WTC11 (cell line): ENCODE measurements around the gene PCDHGA6. TPM values are rescaled to one million over a fixed set of nuclear protein-coding genes. Genes with fewer than 3 reads are reported as not detected.

Experiments
- ATAC-seq: fragments of 200-7000 bp; cut with Tn5 transposase; 2 replicates; pipeline ENCODE4 v1.10.0; 2021; ENCODE audit warnings: mild to moderate bottlenecking, moderate library complexity
- CTCF ChIA-PET: fragments of 300-600 bp; sonication (Branson Sonifier 250); formaldehyde crosslinking; loops from one replicate; lab custom pipeline; 2021; ENCODE audit warnings: antibody characterized with exemption; lab: Charles Lee
- POLR2A ChIA-PET: fragments of 350-600 bp; sonication (Branson Sonifier 250); formaldehyde crosslinking; loops from one replicate; lab custom pipeline; 2021; ENCODE audit warnings: antibody characterized with exemption; lab: Charles Lee
- DNase-seq: peaks from one replicate; pipeline ENCODE4 v3.0.0; 2021; ENCODE audit warnings: low spot score
- H3K27ac Mint-ChIP-seq: 2 replicates; pipeline ENCODE4 v1.8.0; 2021; ENCODE audit warnings: mixed read lengths
- H3K27me3 Mint-ChIP-seq: 2 replicates; pipeline ENCODE4 v1.8.0; 2021; ENCODE audit warnings: low read depth, mild to moderate bottlenecking, moderate library complexity, mixed read lengths
- H3K36me3 Mint-ChIP-seq: 2 replicates; pipeline ENCODE4 v1.8.0; 2021; ENCODE audit warnings: mixed read lengths
- H3K4me1 Mint-ChIP-seq: 2 replicates; pipeline ENCODE4 v1.8.0; 2022; ENCODE audit warnings: mixed read lengths
- H3K4me3 Mint-ChIP-seq: 2 replicates; pipeline ENCODE4 v1.8.0; 2021; ENCODE audit warnings: mild to moderate bottlenecking, moderate library complexity, mixed read lengths
- H3K9me3 Mint-ChIP-seq: 2 replicates; pipeline ENCODE4 v1.8.0; 2021; ENCODE audit warnings: mixed read lengths
- CREM ChIP-seq: sonication (generic); formaldehyde crosslinking; IDR thresholded peaks from 2 replicates; pipeline ENCODE4 v1.8.1; 2022; ENCODE audit warnings: mild to moderate bottlenecking, missing genetic modification reagents, moderate library complexity
- CTCF ChIP-seq: fragments of 200-600 bp; IDR thresholded peaks from 2 replicates; pipeline ENCODE4 v1.8.0; 2022; ENCODE audit warnings: antibody characterized with exemption
- E2F5 ChIP-seq: sonication (generic); formaldehyde crosslinking; IDR thresholded peaks from 2 replicates; pipeline ENCODE4 v1.8.1; 2022; ENCODE audit warnings: mild to moderate bottlenecking, moderate library complexity, missing genetic modification reagents
- HMGA2 ChIP-seq: fragments of 250-450 bp; sonication (Bioruptor Pico); IDR thresholded peaks from 2 replicates; pipeline ENCODE4 v1.4.0; 2021; ENCODE audit warnings: mild to moderate bottlenecking, moderate library complexity
- JAZF1 ChIP-seq: fragments of 250-450 bp; sonication (Bioruptor Pico); IDR thresholded peaks from 2 replicates; pipeline ENCODE4 v1.9.0; 2021; ENCODE audit warnings: moderate library complexity, mild to moderate bottlenecking, inconsistent platforms
- PRDM15 ChIP-seq: sonication (generic); formaldehyde crosslinking; IDR thresholded peaks from 2 replicates; pipeline ENCODE4 v1.8.0; 2022; ENCODE audit warnings: missing genetic modification reagents
- RELA ChIP-seq: sonication (generic); formaldehyde crosslinking; IDR thresholded peaks from 2 replicates; pipeline ENCODE4 v1.8.1; 2022; ENCODE audit warnings: missing genetic modification reagents, mild to moderate bottlenecking, borderline replicate concordance
- SMAD4 ChIP-seq: sonication (generic); formaldehyde crosslinking; IDR thresholded peaks from 2 replicates; pipeline ENCODE4 v1.8.0; 2022; ENCODE audit warnings: mild to moderate bottlenecking, missing genetic modification reagents
- ZNF263 ChIP-seq: sonication (generic); formaldehyde crosslinking; IDR thresholded peaks from 2 replicates; pipeline ENCODE4 v1.8.1; 2022; ENCODE audit warnings: low read depth, mild to moderate bottlenecking, moderate library complexity, missing genetic modification reagents
- ZNF512 ChIP-seq: sonication (generic); formaldehyde crosslinking; IDR thresholded peaks from 2 replicates; pipeline ENCODE4 v1.8.1; 2022; ENCODE audit warnings: missing genetic modification reagents, borderline replicate concordance
- total RNA-seq: library from RNA; stranded (reverse); gene quantifications from 3 replicates; pipeline ENCODE4 v1.2.3, GENCODE V29; 2021
- TF ChIP-seq, protein P1 (sequence below): fragments of 250-450 bp; sonication (Bioruptor Pico); IDR thresholded peaks from 2 replicates; pipeline ENCODE4 v1.9.0; 2021; ENCODE audit warnings: mild to moderate bottlenecking

The PCDHGA6 gene
- total RNA-seq, 1 experiment from 2014 or later: 3.3 TPM

- TF ChIP-seq ZNF512: no peak
Observed at GRCh38 chr5:141409598-141410306, 36.1 kb downstream of the PCDHGA6 start (continued).

GRCh38 chr5:141411575-141411974, 37.9 kb downstream of the PCDHGA6 start:
- DNase-seq: no peak
- no peak for ATAC-seq
- Mint-ChIP-seq H3K27me3 (peaks cover 25% of the 10 kb centered on the region), H3K4me1 (peaks cover 24% of the 10 kb centered on the region), H3K4me3 (no peak overlapping the region)
- ChIA-PET CTCF (interaction anchor here (0.9 to 4.3 kb wide), 8 partner anchors 9 to 188 kb away, joined by 3 to 52 read pairs (median 11); partner anchors contain the start of genes PCDHB14, PCDHGA9, PCDHGB3 and PCDHGB5), POLR2A (no interaction called here)
- TF ChIP-seq, protein P1, sequence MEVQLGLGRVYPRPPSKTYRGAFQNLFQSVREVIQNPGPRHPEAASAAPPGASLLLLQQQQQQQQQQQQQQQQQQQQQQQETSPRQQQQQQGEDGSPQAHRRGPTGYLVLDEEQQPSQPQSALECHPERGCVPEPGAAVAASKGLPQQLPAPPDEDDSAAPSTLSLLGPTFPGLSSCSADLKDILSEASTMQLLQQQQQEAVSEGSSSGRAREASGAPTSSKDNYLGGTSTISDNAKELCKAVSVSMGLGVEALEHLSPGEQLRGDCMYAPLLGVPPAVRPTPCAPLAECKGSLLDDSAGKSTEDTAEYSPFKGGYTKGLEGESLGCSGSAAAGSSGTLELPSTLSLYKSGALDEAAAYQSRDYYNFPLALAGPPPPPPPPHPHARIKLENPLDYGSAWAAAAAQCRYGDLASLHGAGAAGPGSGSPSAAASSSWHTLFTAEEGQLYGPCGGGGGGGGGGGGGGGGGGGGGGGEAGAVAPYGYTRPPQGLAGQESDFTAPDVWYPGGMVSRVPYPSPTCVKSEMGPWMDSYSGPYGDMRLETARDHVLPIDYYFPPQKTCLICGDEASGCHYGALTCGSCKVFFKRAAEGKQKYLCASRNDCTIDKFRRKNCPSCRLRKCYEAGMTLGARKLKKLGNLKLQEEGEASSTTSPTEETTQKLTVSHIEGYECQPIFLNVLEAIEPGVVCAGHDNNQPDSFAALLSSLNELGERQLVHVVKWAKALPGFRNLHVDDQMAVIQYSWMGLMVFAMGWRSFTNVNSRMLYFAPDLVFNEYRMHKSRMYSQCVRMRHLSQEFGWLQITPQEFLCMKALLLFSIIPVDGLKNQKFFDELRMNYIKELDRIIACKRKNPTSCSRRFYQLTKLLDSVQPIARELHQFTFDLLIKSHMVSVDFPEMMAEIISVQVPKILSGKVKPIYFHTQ (CRISPR knock-in tag): no peak
- TF ChIP-seq, all 79 proteins: peak for 0
- H3K9me3 Mint-ChIP-seq: peaks cover 11% of the 10 kb centered on the region; the same call in 1 of the 2 replicates
- H3K27ac Mint-ChIP-seq: no peak overlapping the region
- peaks cover 24% of the 10 kb centered on the region for H3K36me3 Mint-ChIP-seq

DNA sequence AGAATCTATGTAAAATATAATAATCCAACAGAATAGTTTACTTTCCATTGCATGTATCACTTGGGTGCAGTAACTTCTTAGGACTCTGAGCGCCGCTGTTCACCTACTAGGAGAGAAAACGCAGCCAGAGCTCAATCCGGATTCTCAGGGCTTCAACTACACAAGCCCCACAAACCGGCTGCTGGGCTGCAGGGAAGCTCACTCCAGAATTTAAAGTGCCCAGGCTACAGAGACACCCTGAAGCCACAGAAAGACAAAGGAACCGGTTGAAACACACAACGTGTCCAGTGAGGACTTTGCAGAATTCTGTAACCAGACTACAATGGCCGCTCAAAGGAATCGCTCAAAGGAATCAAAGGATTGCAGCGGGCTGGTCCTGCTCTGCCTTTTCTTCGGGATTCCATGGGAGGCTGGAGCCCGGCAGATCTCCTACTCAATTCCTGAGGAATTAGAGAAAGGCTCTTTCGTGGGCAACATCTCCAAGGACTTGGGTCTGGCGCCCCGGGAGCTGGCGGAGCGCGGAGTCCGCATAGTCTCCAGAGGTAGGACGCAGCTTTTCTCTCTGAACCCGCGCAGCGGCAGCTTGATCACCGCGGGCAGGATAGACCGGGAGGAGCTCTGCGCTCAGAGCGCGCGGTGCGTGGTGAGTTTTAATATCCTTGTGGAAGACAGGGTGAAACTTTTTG, 39.3 kb downstream of the PCDHGA6 start, which contains the start of gene PCDHGA10:
Gene PCDHGA10 (plus strand): TSS at position 134 of the 686 bp plus-strand sequence. CDS start 189 bp downstream, at position 323.
- H3K27ac Mint-ChIP-seq: peak within 1 kb of the TSS; percentile 51
- peaks cover 27% of the 10 kb centered on the region for H3K4me1 Mint-ChIP-seq
- peaks cover 28% of the 10 kb centered on the region for H3K27me3 Mint-ChIP-seq
- peak within 1 kb of the TSS; percentile 94 for H3K4me3 Mint-ChIP-seq
- DNase-seq: peak; percentile 78
- peaks cover 14% of the 10 kb centered on the region; the same call in 1 of the 2 replicates for H3K9me3 Mint-ChIP-seq
- peak; percentile 71 for TF ChIP-seq CTCF
- no peak for TF ChIP-seq HMGA2 (CRISPR knock-in tag)
- no peak for TF ChIP-seq ZNF263
- TF ChIP-seq SMAD4: no peak
- no peak for TF ChIP-seq PRDM15
- no peak for TF ChIP-seq JAZF1 (CRISPR knock-in tag)
- no peak for TF ChIP-seq RELA (CRISPR knock-in tag)
- TF ChIP-seq E2F5 (CRISPR knock-in tag): no peak
- 0 out of 2 replicates have a peak, but pooled peaks have one; percentile 12 for TF ChIP-seq CREM (CRISPR knock-in tag)
- ChIA-PET CTCF (interaction anchor here (0.6 to 4.3 kb wide), 76 partner anchors 8 to 557 kb away, joined by 3 to 87 read pairs (median 7); partner anchors contain the start of genes DELE1, DIAPH1, HDAC3 and PCDHA10), POLR2A (interaction anchor here (1.0 to 2.0 kb wide), 7 partner anchors 72 to 189 kb away, joined by 3 to 11 read pairs (median 4); partner anchors contain the start of genes PCDHB14 and PCDHGC4)
- peaks cover 26% of the 10 kb centered on the region for H3K36me3 Mint-ChIP-seq
- peak; percentile 43 for ATAC-seq
